Transverse colon (tissue), 4 donors: ENCODE data around the gene HCFC1R1. TPM values are rescaled to one million over a fixed set of nuclear protein-coding genes. Genes with fewer than 3 reads are reported as not detected.
A peak's percentile ranks its signal among the peaks of the same experiment; 100 is the strongest.

Experiments
- DNase-seq: peaks from one replicate; pipeline ENCODE4 v3.0.0-alpha.2; 2019
- H3K27ac ChIP-seq, 4 donors: fragments of 200-600 bp; sonication (generic); 2 replicates each; pipeline ENCODE4 v1.5.1; 2016 to 2018; ENCODE audit warnings: inconsistent platforms in 4 of 4
- H3K27me3 ChIP-seq: fragments of 200-600 bp; sonication (generic); 2 replicates; pipeline ENCODE4 v1.5.1; 2017; ENCODE audit warnings: inconsistent platforms
- H3K36me3 ChIP-seq, 4 donors: fragments of 200-600 bp; sonication (generic); 2 replicates each; pipeline ENCODE4 v1.5.1; 2017 to 2019; ENCODE audit warnings: inconsistent platforms in 4 of 4
- H3K4me1 ChIP-seq, 4 donors: fragments of 200-600 bp; sonication (generic); 2 replicates each; pipeline ENCODE4 v1.5.1; 2017 to 2020; ENCODE audit warnings: inconsistent platforms in 4 of 4
- H3K4me3 ChIP-seq, 4 donors: fragments of 200-600 bp; sonication (generic); 1 replicate in 1 of 4; 2 replicates in 3 of 4; pipeline versions ENCODE4 v1.5.1 to v1.6.1; 2017 to 2019; ENCODE audit warnings: inconsistent platforms in 4 of 4
- H3K9me3 ChIP-seq, 2 donors: fragments of 200-600 bp; sonication (generic); 2 replicates each; pipeline ENCODE4 v1.5.1; 2017 to 2019; ENCODE audit warnings: inconsistent platforms in 2 of 2
- EP300 ChIP-seq: sonication (generic); formaldehyde crosslinking; IDR thresholded peaks from one replicate; pipeline ENCODE4 v1.6.1; 2017; ENCODE audit warnings: antibody characterized with exemption, low read depth
- POLR2A ChIP-seq: fragments of 450-650 bp; IDR thresholded peaks from one replicate; pipeline ENCODE4 v1.6.1; 2016; ENCODE audit warnings: antibody characterized with exemption, mild to moderate bottlenecking, moderate library complexity
- POLR2AphosphoS5 ChIP-seq, 3 donors: sonication (generic); formaldehyde crosslinking; IDR thresholded peaks; one replicate each; pipeline ENCODE4 v1.6.1; 2016; ENCODE audit warnings: antibody characterized with exemption in 3 of 3
- WGBS, 2 donors: methylation state at CpG; one replicate each; pipeline ENCODE4 v1.1.5; 2018; ENCODE audit warnings: low coverage in 1 of 2; 5-methylcytosine and 5-hydroxymethylcytosine counted together
- in situ Hi-C, 4 donors: fragments of 200-750 bp; cut with MboI; loops; one replicate each; pipeline versions ENCODE4 v1.15.0 to v1.15.1; 2017; ENCODE audit warnings: low sequenced_read_pairs in 3 of 4, low pct_ligation_motif_present in 1 of 4, low pct_unique_long_range_greater_than_20kb in 1 of 4
- intact Hi-C: fragments of 100-400 bp; cut with DNase I; formaldehyde crosslinking; loops from one replicate; pipeline ENCODE4 v1.15.1; 2023; ENCODE audit warnings: low total_unique reads
- total RNA-seq, 4 donors: library from RNA; depleted of rRNA; stranded (reverse); fragments of >200 nt; gene quantifications; one replicate each; pipeline ENCODE4 v1.1.0, GENCODE V29; 2016
- TF ChIP-seq, protein P1 (sequence below), 5 experiments: fragments of 200-600 bp in 3 of 5; fragments of 450-650 bp in 2 of 5; sonication (generic) in 3 of 5; IDR thresholded peaks; 1 replicate in 2 of 5; 2 replicates in 3 of 5; pipeline ENCODE4 v1.5.1; 2016 to 2017; ENCODE audit warnings: antibody characterized with exemption in 5 of 5, inconsistent platforms in 3 of 5, mild to moderate bottlenecking in 2 of 5, moderate library complexity in 1 of 5

Gene HCFC1R1
- total RNA-seq, 4 donors from 2014 or later: 4.4 to 35.4 (median 17.5) TPM

DNA sequence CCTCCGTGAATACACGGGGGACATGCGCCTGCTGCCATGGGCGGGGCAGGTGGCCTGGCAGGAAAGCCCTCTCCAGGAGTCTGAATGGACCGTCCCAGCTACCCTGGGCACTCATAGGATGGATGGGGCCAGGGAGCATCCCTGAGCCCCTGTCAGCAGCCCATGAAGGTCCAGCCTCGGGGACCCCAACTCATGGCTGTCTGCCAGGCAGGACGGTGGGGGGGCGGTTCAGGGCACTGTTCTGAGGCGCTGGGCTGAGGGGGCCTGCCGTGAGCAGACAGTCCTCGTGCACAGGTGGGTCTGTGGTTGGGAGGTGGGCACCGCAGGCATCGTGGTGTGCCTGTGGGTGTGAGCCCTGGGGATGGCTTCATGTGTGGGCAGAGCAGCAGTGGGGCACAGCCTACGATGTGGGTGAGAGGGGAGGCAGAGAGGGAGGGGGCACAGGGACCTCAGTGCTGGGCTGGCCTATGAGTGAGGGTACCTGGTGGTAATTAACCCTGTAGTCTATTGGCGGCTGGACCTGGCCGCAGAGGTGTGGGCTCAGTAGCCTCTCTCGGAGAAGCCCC is 37.0 kb downstream of the HCFC1R1 start:
- TF ChIP-seq, protein P1, sequence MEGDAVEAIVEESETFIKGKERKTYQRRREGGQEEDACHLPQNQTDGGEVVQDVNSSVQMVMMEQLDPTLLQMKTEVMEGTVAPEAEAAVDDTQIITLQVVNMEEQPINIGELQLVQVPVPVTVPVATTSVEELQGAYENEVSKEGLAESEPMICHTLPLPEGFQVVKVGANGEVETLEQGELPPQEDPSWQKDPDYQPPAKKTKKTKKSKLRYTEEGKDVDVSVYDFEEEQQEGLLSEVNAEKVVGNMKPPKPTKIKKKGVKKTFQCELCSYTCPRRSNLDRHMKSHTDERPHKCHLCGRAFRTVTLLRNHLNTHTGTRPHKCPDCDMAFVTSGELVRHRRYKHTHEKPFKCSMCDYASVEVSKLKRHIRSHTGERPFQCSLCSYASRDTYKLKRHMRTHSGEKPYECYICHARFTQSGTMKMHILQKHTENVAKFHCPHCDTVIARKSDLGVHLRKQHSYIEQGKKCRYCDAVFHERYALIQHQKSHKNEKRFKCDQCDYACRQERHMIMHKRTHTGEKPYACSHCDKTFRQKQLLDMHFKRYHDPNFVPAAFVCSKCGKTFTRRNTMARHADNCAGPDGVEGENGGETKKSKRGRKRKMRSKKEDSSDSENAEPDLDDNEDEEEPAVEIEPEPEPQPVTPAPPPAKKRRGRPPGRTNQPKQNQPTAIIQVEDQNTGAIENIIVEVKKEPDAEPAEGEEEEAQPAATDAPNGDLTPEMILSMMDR (IDR thresholded peaks at IDR 0.05): no peak
- TF ChIP-seq EP300: no peak
- TF ChIP-seq POLR2A: no peak
- TF ChIP-seq POLR2AphosphoS5 (IDR thresholded peaks at IDR 0.05): no peak
- peaks cover 0 to 17% (median 11%) of the 10 kb centered on the region in 4 donors for H3K4me1 ChIP-seq
- in situ Hi-C loops: no loop called here
- no peak overlapping the region for H3K4me3 ChIP-seq
- intact Hi-C loops: no loop called here
- no peaks in the 10 kb centered on the region for H3K36me3 ChIP-seq
- peaks cover 5% of the 10 kb centered on the region for H3K27me3 ChIP-seq
- no peak for DNase-seq
- no peaks in the 10 kb centered on the region for H3K9me3 ChIP-seq
- WGBS, 2 donors: 76% methylated on average over 14 of the region's 17 CpGs; no CpG with 5 or more reads in 1 of the 2 donors
- no peak overlapping the region for H3K27ac ChIP-seq

DNA sequence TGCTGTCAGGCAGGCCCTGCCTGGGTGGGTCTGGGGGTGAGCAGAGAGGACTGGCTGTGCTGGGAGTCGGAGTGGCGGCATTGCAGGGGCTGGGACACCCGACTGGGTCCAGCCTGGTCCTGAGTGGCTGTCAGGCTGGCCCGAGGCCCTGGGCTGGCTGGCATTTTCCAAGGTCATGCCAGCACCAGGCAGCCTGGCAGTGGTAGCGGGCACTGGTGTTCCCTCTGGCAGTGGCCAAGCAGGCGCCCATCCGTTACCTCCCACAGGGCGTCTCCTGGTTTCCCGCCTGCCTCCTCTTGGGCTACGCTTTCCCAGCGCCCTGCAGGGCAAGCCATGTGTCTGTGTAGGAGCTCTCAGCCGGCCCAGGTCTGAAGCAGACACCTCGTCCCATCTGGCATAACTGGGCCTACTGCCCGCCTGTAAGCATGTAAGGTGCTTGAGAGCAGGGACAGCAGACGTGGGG is 37.8 kb downstream of the HCFC1R1 start:
- TF ChIP-seq POLR2A (no peak), POLR2AphosphoS5 (IDR thresholded peaks at IDR 0.05) (no peak), EP300 (no peak)
- TF ChIP-seq, protein P1 (IDR thresholded peaks at IDR 0.05): no peak
- Histone ChIP-seq H3K9me3 (no peaks in the 10 kb centered on the region), H3K27ac (no peak overlapping the region), H3K36me3 (no peaks in the 10 kb centered on the region), H3K4me3 (no peak overlapping the region), H3K4me1 (peaks cover 0 to 21% (median 12%) of the 10 kb centered on the region in 4 donors), H3K27me3 (peaks cover 5% of the 10 kb centered on the region)
- no peak for DNase-seq
- intact Hi-C loops (no loop called here), in situ Hi-C loops (no loop called here)
- 84% methylated on average over 13 of the region's 15 CpGs; no CpG with 5 or more reads in 1 of the 2 donors for WGBS, 2 donors

DNA sequence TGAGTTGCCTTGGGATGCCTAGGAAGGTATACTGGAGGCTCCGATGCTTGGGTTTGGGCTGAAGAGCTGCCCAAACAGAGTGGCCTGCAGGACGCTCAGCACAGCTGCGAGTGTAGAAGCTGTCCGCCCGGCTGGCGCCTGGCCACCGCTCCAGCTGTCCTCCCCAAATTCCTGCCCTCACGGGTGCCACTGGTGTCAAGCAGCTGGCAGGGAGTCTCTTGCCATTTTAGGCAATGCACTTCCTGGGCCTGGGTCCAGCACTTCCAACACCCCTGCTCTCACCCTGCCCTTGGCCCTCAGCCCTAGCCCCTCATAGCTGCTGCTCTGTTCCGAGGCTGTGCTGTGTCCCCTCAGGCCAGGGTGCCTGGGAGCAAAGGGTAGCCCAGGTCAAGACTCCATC is 38.3 kb downstream of the HCFC1R1 start:
- 77 to 80% methylated on average over 1 to 9 of the region's 9 CpGs for WGBS, 2 donors
- Histone ChIP-seq H3K9me3 (no peaks in the 10 kb centered on the region), H3K4me3 (no peak overlapping the region), H3K27me3 (peaks cover 5% of the 10 kb centered on the region), H3K36me3 (no peaks in the 10 kb centered on the region), H3K27ac (no peak overlapping the region), H3K4me1 (peaks cover 0 to 19% (median 13%) of the 10 kb centered on the region in 4 donors)
- TF ChIP-seq, protein P1 (IDR thresholded peaks at IDR 0.05): no peak
- TF ChIP-seq POLR2A: no peak
- no peak for TF ChIP-seq POLR2AphosphoS5 (IDR thresholded peaks at IDR 0.05)
- TF ChIP-seq EP300: no peak
- no peak for DNase-seq
- intact Hi-C loops: no loop called here
- in situ Hi-C loops: no loop called here

DNA sequence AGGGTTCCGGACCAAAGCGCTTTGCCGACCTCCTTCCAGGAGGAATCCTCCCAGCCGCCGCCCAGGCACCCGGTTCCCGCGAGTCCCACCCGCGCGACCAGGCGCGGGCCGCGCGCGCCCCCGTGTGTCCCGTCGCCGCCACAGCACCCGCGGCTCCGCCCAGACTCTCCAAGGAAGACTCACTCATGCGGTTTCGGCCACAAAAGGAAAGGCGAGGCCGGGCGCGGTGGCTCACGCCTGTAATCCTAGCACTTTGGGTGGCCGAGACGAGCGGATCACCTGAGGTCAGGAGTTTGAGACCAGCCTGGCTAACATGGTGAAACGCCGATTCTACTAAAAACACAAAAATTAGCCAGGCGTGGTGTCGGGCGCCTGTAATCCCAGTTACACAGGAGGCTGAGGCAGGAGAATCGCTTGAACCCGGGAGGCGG is 40.0 kb downstream of the HCFC1R1 start:
- no peak for TF ChIP-seq EP300
- no peak for TF ChIP-seq POLR2AphosphoS5 (IDR thresholded peaks at IDR 0.05)
- TF ChIP-seq, protein P1 (IDR thresholded peaks at IDR 0.05): peak; percentile 64 to 97 (median 93)
- H3K4me3 ChIP-seq: peak overlapping the region in 1 of 4 donors; percentile 26
- in situ Hi-C loops: no loop called here
- no peaks in the 10 kb centered on the region for H3K36me3 ChIP-seq
- H3K27me3 ChIP-seq: peaks cover 11% of the 10 kb centered on the region
- H3K27ac ChIP-seq: no peak overlapping the region
- intact Hi-C loops: loop anchor here (5.0 kb wide), 1 partner anchor 716 kb away; the partner anchor contains the start of gene RNPS1
- peaks cover 4 to 29% (median 23%) of the 10 kb centered on the region in 4 donors for H3K4me1 ChIP-seq
- peak; percentile 89 for DNase-seq
- no peaks in the 10 kb centered on the region for H3K9me3 ChIP-seq
- 13% methylated on average over 29 of the region's 42 CpGs; no CpG with 5 or more reads in 1 of the 2 donors for WGBS, 2 donors
